ENCODE measurements around the gene ARHGEF10L. TPM values are rescaled to one million over a fixed set of nuclear protein-coding genes. Genes with fewer than 3 reads are reported as not detected.

ARHGEF10L gene
- total RNA-seq, 1 experiment from 2014 or later = 6.4 TPM

- DNase-seq (ENCODE audit: low read depth) = peak; percentile 75
These were observed 48.8 kb downstream of the ARHGEF10L start for GRCh38 chr1:17588048-17588871.

- no peak for DNase-seq (ENCODE audit: low read depth)
These were observed 52.4 kb downstream of the ARHGEF10L start for GRCh38 chr1:17591814-17592430.

- DNase-seq (ENCODE audit: low read depth) = no peak
These were observed 54.5 kb downstream of the ARHGEF10L start for GRCh38 chr1:17594026-17594425.

GRCh38 chr1:17594690-17595601 lies 55.4 kb downstream of the ARHGEF10L start:
- DNase-seq (ENCODE audit: low read depth) = no peak

GRCh38 chr1:17595602-17595925 lies 56.1 kb downstream of the ARHGEF10L start:
- DNase-seq (ENCODE audit: low read depth) = no peak

- no peak for DNase-seq (ENCODE audit: low read depth)
These were observed 56.7 kb downstream of the ARHGEF10L start for GRCh38 chr1:17596186-17596585.

- no peak for DNase-seq (ENCODE audit: low read depth)
These were observed 57.4 kb downstream of the ARHGEF10L start for GRCh38 chr1:17596651-17597509.

GRCh38 chr1:17597651-17598050 lies 58.2 kb downstream of the ARHGEF10L start:
- no peak for DNase-seq (ENCODE audit: low read depth)

GRCh38 chr1:17598251-17598650 lies 58.8 kb downstream of the ARHGEF10L start:
- no peak for DNase-seq (ENCODE audit: low read depth)

GRCh38 chr1:17599291-17599953 lies 59.9 kb downstream of the ARHGEF10L start:
- DNase-seq (ENCODE audit: low read depth) = no peak

- no peak for DNase-seq (ENCODE audit: low read depth)
These were observed 60.4 kb downstream of the ARHGEF10L start for GRCh38 chr1:17599954-17600300.

GRCh38 chr1:17600321-17600720 lies 60.8 kb downstream of the ARHGEF10L start:
- DNase-seq (ENCODE audit: low read depth) = no peak

GRCh38 chr1:17601643-17602382 lies 62.3 kb downstream of the ARHGEF10L start:
- DNase-seq (ENCODE audit: low read depth) = peak; percentile 13

GRCh38 chr1:17603091-17603841 lies 63.8 kb downstream of the ARHGEF10L start:
- DNase-seq (ENCODE audit: low read depth) = no peak

- no peak for DNase-seq (ENCODE audit: low read depth)
These were observed 66.3 kb downstream of the ARHGEF10L start for GRCh38 chr1:17605582-17606344.

GRCh38 chr1:17606826-17607440 lies 67.4 kb downstream of the ARHGEF10L start:
- peak; percentile 43 for DNase-seq (ENCODE audit: low read depth)

- no peak for DNase-seq (ENCODE audit: low read depth)
These were observed 68.4 kb downstream of the ARHGEF10L start for GRCh38 chr1:17607644-17608581.
